ENCODE results near the gene CAST.

Gene CAST

DNA sequence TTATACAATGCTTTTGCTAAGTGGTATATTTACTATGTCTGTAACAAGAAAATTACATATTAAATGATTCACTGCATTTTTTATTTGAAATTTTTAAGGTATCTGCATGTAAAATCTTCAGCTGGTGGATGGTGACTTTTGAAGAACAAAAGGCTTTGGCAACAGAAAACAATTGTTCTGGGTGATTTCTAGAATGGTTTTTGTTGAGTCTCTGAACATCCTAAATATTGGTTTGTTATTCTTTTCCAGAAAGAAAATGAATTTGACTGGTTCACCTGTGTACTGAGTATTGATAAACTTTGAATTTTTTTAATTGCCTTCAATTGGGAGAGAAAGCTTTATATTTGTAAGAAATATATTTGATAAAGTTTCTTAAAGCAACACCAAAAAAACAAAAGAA, 110.4 kb downstream of the CAST start:
- DNase-seq: no peak
- peaks cover 70% of the 10 kb centered on the region for H3K36me3 ChIP-seq
- no peak for TF ChIP-seq CTCF (IDR thresholded peaks at IDR 0.05; ENCODE audit: low read depth, low read length)
- no peak overlapping the region for H3K4me3 ChIP-seq (ENCODE audit: low read depth, low read length)
- H3K9me3 ChIP-seq (ENCODE audit: severe bottlenecking): no peaks in the 10 kb centered on the region
- no peaks in the 10 kb centered on the region for H3K27me3 ChIP-seq (ENCODE audit: insufficient read depth, low read depth, severe bottlenecking)
- H3K27ac ChIP-seq: peak overlapping the region; percentile 52

DNA sequence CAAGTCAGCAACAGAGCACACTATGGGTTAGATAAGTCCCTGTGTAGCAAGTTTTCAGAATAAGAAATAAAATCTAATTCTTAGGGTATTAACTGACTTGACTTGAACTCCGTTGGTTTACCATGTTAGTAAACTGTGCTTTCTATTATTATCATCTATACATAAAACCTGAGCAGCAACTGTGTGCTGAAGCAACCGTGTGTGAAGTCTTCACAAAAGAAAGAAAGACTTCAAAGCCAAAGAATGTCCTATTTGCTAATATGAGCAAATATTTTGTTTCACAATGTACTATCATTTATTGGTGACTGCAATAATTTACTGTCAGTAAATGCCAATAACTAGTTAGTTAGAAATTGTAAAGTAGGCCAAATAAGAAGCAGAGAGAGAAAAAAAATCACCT, 112.9 kb downstream of the CAST start:
- no peak overlapping the region for H3K4me3 ChIP-seq (ENCODE audit: low read depth, low read length)
- TF ChIP-seq CTCF (IDR thresholded peaks at IDR 0.05; ENCODE audit: low read depth, low read length): no peak

DNA sequence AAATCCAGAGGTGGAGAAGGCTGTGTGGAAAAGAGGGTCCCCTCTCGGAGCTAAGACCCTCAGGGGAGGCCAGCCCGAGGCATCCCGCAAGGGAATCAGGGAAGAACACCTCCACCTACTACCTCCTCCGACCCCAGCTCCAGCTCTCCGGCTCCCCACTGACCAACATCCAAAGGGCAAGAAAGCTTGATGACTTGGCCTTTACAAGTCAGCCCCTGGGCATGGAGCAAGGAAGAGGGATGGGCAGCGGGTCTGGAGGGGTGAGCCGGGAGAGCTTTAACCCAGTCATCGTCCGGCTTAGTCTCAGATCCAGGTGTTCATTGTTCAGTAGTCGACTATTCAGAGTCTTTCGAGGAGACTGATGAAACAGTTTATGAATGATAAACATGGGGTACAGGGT, 113.5 kb downstream of the CAST start:
- no peaks in the 10 kb centered on the region for H3K9me3 ChIP-seq (ENCODE audit: severe bottlenecking)
- no peak for TF ChIP-seq CTCF (IDR thresholded peaks at IDR 0.05; ENCODE audit: low read depth, low read length)
- no peak overlapping the region for H3K27ac ChIP-seq
- DNase-seq: no peak
- H3K27me3 ChIP-seq (ENCODE audit: insufficient read depth, low read depth, severe bottlenecking): no peaks in the 10 kb centered on the region
- peaks cover 61% of the 10 kb centered on the region for H3K36me3 ChIP-seq
- no peak overlapping the region for H3K4me3 ChIP-seq (ENCODE audit: low read depth, low read length)

More for the DNA sequence above, 112.9 kb downstream of the CAST start:
- no peaks in the 10 kb centered on the region for H3K9me3 ChIP-seq (ENCODE audit: severe bottlenecking)
- H3K27ac ChIP-seq: no peak overlapping the region
- peaks cover 64% of the 10 kb centered on the region for H3K36me3 ChIP-seq
- no peaks in the 10 kb centered on the region for H3K27me3 ChIP-seq (ENCODE audit: insufficient read depth, low read depth, severe bottlenecking)
- DNase-seq: no peak

GRCh38 chr5:96776621-96777020, 114.4 kb downstream of the CAST start:
- TF ChIP-seq CTCF (IDR thresholded peaks at IDR 0.05; ENCODE audit: low read depth, low read length): no peak
- peaks cover 64% of the 10 kb centered on the region for H3K36me3 ChIP-seq
- H3K4me3 ChIP-seq (ENCODE audit: low read depth, low read length): no peak overlapping the region
- DNase-seq: no peak
- no peak overlapping the region for H3K27ac ChIP-seq
- no peaks in the 10 kb centered on the region for H3K9me3 ChIP-seq (ENCODE audit: severe bottlenecking)
- no peaks in the 10 kb centered on the region for H3K27me3 ChIP-seq (ENCODE audit: insufficient read depth, low read depth, severe bottlenecking)

- H3K36me3 ChIP-seq: peaks cover 59% of the 10 kb centered on the region
- H3K9me3 ChIP-seq (ENCODE audit: severe bottlenecking): no peaks in the 10 kb centered on the region
- H3K27me3 ChIP-seq (ENCODE audit: insufficient read depth, low read depth, severe bottlenecking): no peaks in the 10 kb centered on the region
- no peak for DNase-seq
- H3K4me3 ChIP-seq (ENCODE audit: low read depth, low read length): no peak overlapping the region
- H3K27ac ChIP-seq: no peak overlapping the region
- no peak for TF ChIP-seq CTCF (IDR thresholded peaks at IDR 0.05; ENCODE audit: low read depth, low read length)
Observed at GRCh38 chr5:96778409-96778808, 116.2 kb downstream of the CAST start.

GRCh38 chr5:96780626-96781025, 118.5 kb downstream of the CAST start:
- H3K27me3 ChIP-seq (ENCODE audit: insufficient read depth, low read depth, severe bottlenecking): no peaks in the 10 kb centered on the region
- no peak for TF ChIP-seq CTCF (IDR thresholded peaks at IDR 0.05; ENCODE audit: low read depth, low read length)
- no peaks in the 10 kb centered on the region for H3K9me3 ChIP-seq (ENCODE audit: severe bottlenecking)
- no peak overlapping the region for H3K27ac ChIP-seq
- no peak for DNase-seq
- no peak overlapping the region for H3K4me3 ChIP-seq (ENCODE audit: low read depth, low read length)
- peaks cover 49% of the 10 kb centered on the region for H3K36me3 ChIP-seq

Data from WERI-Rb-1 (cell line).